HCT116 (cell line): Measurements from ENCODE around the gene PPP1R12B. TPM values are rescaled to one million over a fixed set of nuclear protein-coding genes. Genes with fewer than 3 reads are reported as not detected.
"Not testable (repeated sequence)": the region's sequence is repeated elsewhere in the genome, so short reads cannot be mapped to it uniquely, and the experiment has no call there.

ENCODE experiments used
- ATAC-seq: fragments of 200-7000 bp; cut with Tn5 transposase; 2 replicates; pipeline ENCODE4 v1.9.1; 2020; ENCODE audit warnings: mild to moderate bottlenecking, moderate library complexity
- BruUV-seq: library from RNA; stranded (reverse); fragments of 400-500 nt; replicated peaks from 2 replicates; lab custom pipeline; 2021; lab: Mats Ljungman, UMichigan
- CTCF ChIA-PET: fragments of 300-600 bp; sonication (Branson Sonifier 250); formaldehyde crosslinking; loops from one replicate; lab custom pipeline; 2021; ENCODE audit warnings: antibody characterized with exemption; lab: Charles Lee
- POLR2A ChIA-PET: fragments of 300-600, 350-600 bp; sonication (Branson Sonifier 250); formaldehyde crosslinking; loops from one replicate; lab custom pipeline; 2021; ENCODE audit warnings: antibody characterized with exemption; lab: Charles Lee
- RAD21 ChIA-PET, 2 experiments: fragments of 300-600 bp; sonication (Branson Sonifier 250); formaldehyde crosslinking; loops; one replicate each; lab custom pipeline; 2023; ENCODE audit warnings: low total read pairs in 2 of 2; ENCODE audit not compliant: uncharacterized antibody in 2 of 2, unreplicated experiment in 2 of 2, low non-redundant PET in 1 of 2; lab: Charles Lee
- DNase-seq: peaks from one replicate; pipeline ENCODE4 v3.0.0-alpha.2; 2010; ENCODE audit warnings: low read depth, low spot score
- H2AFZ ChIP-seq: fragments of 200-600 bp; shearing (Covaris generic), sonication (generic); 2 replicates; pipeline ENCODE4 v1.6.1; 2017; ENCODE audit warnings: low read depth, mixed run types, mixed read lengths, antibody characterized with exemption, low read length; ENCODE audit not compliant: poor library complexity, severe bottlenecking
- H3K27ac ChIP-seq: 2 replicates; pipeline ENCODE4 v1.5.1; 2012; ENCODE audit warnings: low read depth, low read length
- H3K27me3 ChIP-seq: fragments of 200-600 bp; sonication (generic); 2 replicates; pipeline ENCODE4 v1.6.1; 2016; ENCODE audit warnings: mixed run types, low read length, mixed read lengths; ENCODE audit not compliant: insufficient read depth
- H3K36me3 ChIP-seq, 2 experiments: fragments of 200-500 bp in 1 of 2; fragments of 200-600 bp in 1 of 2; sonication (Bioruptor generic) in 1 of 2; sonication (generic) in 1 of 2; 2 replicates each; pipeline versions ENCODE4 v1.5.1 to v1.6.1; 2014 to 2016; ENCODE audit warnings: low read length in 2 of 2, inconsistent platforms in 1 of 2, mixed read lengths in 1 of 2, mixed run types in 1 of 2; ENCODE audit not compliant: insufficient read depth in 2 of 2, control insufficient read depth in 1 of 2
- H3K4me1 ChIP-seq, 2 experiments: fragments of 200-600 bp in 1 of 2; sonication (generic) in 1 of 2; 2 replicates each; pipeline versions ENCODE4 v1.5.1 to v1.6.1; 2012 to 2017; ENCODE audit warnings: low read length in 2 of 2, inconsistent platforms in 1 of 2, mild to moderate bottlenecking in 1 of 2, mixed read lengths in 1 of 2, mixed run types in 1 of 2, moderate library complexity in 1 of 2; ENCODE audit not compliant: insufficient read depth in 2 of 2, control insufficient read depth in 1 of 2
- H3K4me2 ChIP-seq: fragments of 200-600 bp; sonication (generic); 2 replicates; pipeline ENCODE4 v1.6.1; 2017; ENCODE audit warnings: mixed run types, low read length, mixed read lengths
- H3K4me3 ChIP-seq, 2 experiments: fragments of 200-600 bp in 1 of 2; sonication (generic) in 1 of 2; replicated peaks in 1 of 2; 2 replicates each; pipeline ENCODE4 v1.5.1; 2011 to 2016; ENCODE audit warnings: low read length in 2 of 2, control low read depth in 1 of 2, low read depth in 1 of 2, mild to moderate bottlenecking in 1 of 2, mixed read lengths in 1 of 2, mixed run types in 1 of 2
- H3K79me2 ChIP-seq: fragments of 200-600 bp; sonication (generic); 2 replicates; pipeline ENCODE4 v1.6.1; 2017; ENCODE audit warnings: mild to moderate bottlenecking, mixed run types, low read length, moderate library complexity, mixed read lengths; ENCODE audit not compliant: insufficient read depth
- H3K9ac ChIP-seq: fragments of 200-600 bp; sonication (generic); 2 replicates; pipeline ENCODE4 v1.6.1; 2016; ENCODE audit warnings: low read length, mixed read lengths
- H3K9me2 ChIP-seq: fragments of 200-600 bp; sonication (generic), shearing (Covaris generic); 2 replicates; pipeline ENCODE4 v1.6.1; 2017; ENCODE audit warnings: mixed run types, mild to moderate bottlenecking, moderate library complexity; ENCODE audit not compliant: insufficient read depth
- H3K9me3 ChIP-seq, 2 experiments: fragments of 200-500 bp in 1 of 2; fragments of 200-600 bp in 1 of 2; sonication (Bioruptor generic) in 1 of 2; sonication (generic) in 1 of 2; 2 replicates each; pipeline ENCODE4 v1.6.1; 2014 to 2017; ENCODE audit warnings: low read length in 2 of 2, mixed read lengths in 2 of 2, inconsistent platforms in 1 of 2, low read depth in 1 of 2, mild to moderate bottlenecking in 1 of 2, mixed run types in 1 of 2, moderate library complexity in 1 of 2; ENCODE audit not compliant: control insufficient read depth in 1 of 2, insufficient read depth in 1 of 2
- H4K20me1 ChIP-seq: fragments of 200-600 bp; sonication (generic), shearing (Covaris generic); 2 replicates; pipeline ENCODE4 v1.6.1; 2017; ENCODE audit warnings: mixed run types, mild to moderate bottlenecking, moderate library complexity; ENCODE audit not compliant: insufficient read depth
- CTCF ChIP-seq, 3 experiments: fragments of 200-600 bp in 1 of 3; sonication (generic) in 1 of 3; IDR thresholded peaks in 2 of 3; conservative IDR thresholded peaks in 1 of 3; 2 replicates each; pipeline ENCODE4 v1.5.1; 2012 to 2017; ENCODE audit warnings: low read depth in 2 of 3, low read length in 2 of 3, antibody characterized with exemption in 1 of 3, borderline replicate concordance in 1 of 3, control low read depth in 1 of 3, mild to moderate bottlenecking in 1 of 3, mixed read lengths in 1 of 3, mixed run types in 1 of 3, moderate library complexity in 1 of 3; ENCODE audit not compliant: insufficient read depth in 1 of 3
- ELF1 ChIP-seq: IDR thresholded peaks from 2 replicates; pipeline ENCODE4 v1.6.1; 2012; ENCODE audit warnings: low read depth, borderline replicate concordance
- EZH2phosphoT487 ChIP-seq: fragments of 200-600 bp; IDR thresholded peaks from 2 replicates; pipeline ENCODE4 v1.6.1; 2018; ENCODE audit warnings: antibody characterized with exemption, borderline replicate concordance
- MAX ChIP-seq: IDR thresholded peaks from 2 replicates; pipeline ENCODE4 v1.6.1; 2012
- POLR2A ChIP-seq: IDR thresholded peaks from 2 replicates; pipeline ENCODE4 v1.7.0; 2011; ENCODE audit warnings: borderline replicate concordance; ENCODE audit not compliant: insufficient read depth, insufficient read length; ENCODE audit errors: extremely low read depth
- SIN3A ChIP-seq: IDR thresholded peaks from 2 replicates; pipeline ENCODE4 v1.6.1; 2012; ENCODE audit warnings: low read depth
- ZNF274 ChIP-seq: fragments of 200-500 bp; sonication (Bioruptor generic); IDR thresholded peaks from 2 replicates; pipeline ENCODE4 v1.6.1; 2014; ENCODE audit warnings: mild to moderate bottlenecking, low read depth, low read length, inconsistent platforms
- intact Hi-C: fragments of 100-400 bp; cut with micrococcal nuclease; formaldehyde crosslinking; loops from 2 replicates; pipeline ENCODE4 v1.10.0; 2022
- total RNA-seq: library from RNA; stranded (reverse); gene quantifications from one replicate; pipeline ENCODE4 v1.2.1, GENCODE V29; 2021; ENCODE audit not compliant: unreplicated experiment

PPP1R12B gene
- total RNA-seq, 1 experiment from 2014 or later = 14.3 TPM

DNA sequence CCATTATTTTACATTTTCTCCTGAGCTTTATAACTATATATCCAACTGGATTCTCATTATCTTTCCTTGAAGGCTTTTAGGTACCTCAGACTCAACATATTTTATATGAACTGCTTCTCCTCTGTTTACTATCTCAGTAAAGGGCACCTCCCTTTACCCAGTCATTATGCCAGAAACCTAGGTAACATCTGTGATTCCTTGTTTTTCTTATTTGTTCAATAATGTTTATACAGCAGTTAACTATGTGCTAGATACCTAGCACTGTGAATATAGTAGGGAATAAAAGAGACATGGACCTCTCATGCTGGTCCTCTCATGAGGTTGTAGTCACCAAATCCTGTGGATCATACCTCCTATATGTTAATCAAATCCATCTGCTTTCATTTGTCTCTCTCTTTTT is 25.6 kb downstream of the PPP1R12B start:
- Histone ChIP-seq H3K79me2 (no peaks in the 10 kb centered on the region), H4K20me1 (no peaks in the 10 kb centered on the region), H3K9me3 (no peaks in the 10 kb centered on the region), H3K9ac (no peak overlapping the region), H3K27ac (no peak overlapping the region), H3K36me3 (no peaks in the 10 kb centered on the region), H2AFZ (no peak overlapping the region), H3K27me3 (no peaks in the 10 kb centered on the region), H3K9me2 (no peaks in the 10 kb centered on the region), H3K4me1 (peaks cover under 1 to 3% of the 10 kb centered on the region in 2 experiments; a peak in 3 of 4 replicates), H3K4me3 (no peak overlapping the region), H3K4me2 (no peak overlapping the region)
- ChIA-PET CTCF (no interaction called here), POLR2A (no interaction called here), RAD21 (no interaction called here)
- no TSS peak for BruUV-seq
- intact Hi-C loops = no loop called here
- TF ChIP-seq SIN3A = no peak
- TF ChIP-seq ZNF274 = no peak
- no peak for TF ChIP-seq EZH2phosphoT487
- TF ChIP-seq CTCF (IDR thresholded peaks at IDR 0.05 in 2 of 3, conservative IDR thresholded peaks at IDR 0.05 in 1 of 3; ENCODE audit: borderline replicate concordance in 1 of 3, insufficient read depth in 1 of 3, low read depth in 2 of 3, low read length in 2 of 3) = no peak
- no peak for TF ChIP-seq POLR2A
- TF ChIP-seq MAX = no peak
- no peak for TF ChIP-seq ELF1
- DNase-seq (no peak), ATAC-seq (no peak)

DNA sequence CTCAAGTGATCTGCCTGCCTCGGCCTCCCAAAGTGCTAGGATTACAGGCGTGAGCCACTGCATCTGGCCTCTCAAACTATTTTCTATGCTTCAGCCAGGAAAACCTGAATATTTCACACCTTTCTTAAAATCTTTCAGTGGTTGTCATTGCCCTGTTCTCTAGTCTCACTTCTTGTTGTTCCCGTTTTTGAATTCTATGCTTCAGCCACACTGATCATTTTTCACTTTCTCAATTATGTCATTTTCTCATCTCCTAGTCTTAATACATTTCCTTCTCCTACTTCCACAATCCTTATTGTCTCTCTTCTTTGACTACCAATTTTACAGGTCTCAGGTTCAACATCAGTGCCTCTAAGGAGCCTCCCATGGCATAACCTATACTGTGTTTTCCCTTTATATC is 26.7 kb downstream of the PPP1R12B start:
- H4K20me1 ChIP-seq, ATAC-seq, H3K27me3 ChIP-seq, BruUV-seq, CTCF ChIA-PET, H3K9me2 ChIP-seq, H3K36me3 ChIP-seq, DNase-seq, RAD21 ChIA-PET, H3K9ac ChIP-seq, H2AFZ ChIP-seq, H3K4me3 ChIP-seq, POLR2A ChIA-PET, H3K4me2 ChIP-seq, H3K27ac ChIP-seq, H3K79me2 ChIP-seq, intact Hi-C loops, H3K9me3 ChIP-seq: not testable (repeated sequence)
- H3K4me1 ChIP-seq = peaks cover 10 to 14% of the 10 kb centered on the region in 2 experiments
